LoVo (cell line): ENCODE results near the gene ARID4B.
A peak's percentile ranks its signal among the peaks of the same experiment; 100 is the strongest.
"Not testable (repeated sequence)": the region's sequence is repeated elsewhere in the genome, so short reads cannot be mapped to it uniquely, and the experiment has no call there.

Experiments
- DNase-seq: peaks from one replicate; pipeline ENCODE4 v3.0.0-alpha.2; 2016; ENCODE audit warnings: low spot score

Gene ARID4B

DNA sequence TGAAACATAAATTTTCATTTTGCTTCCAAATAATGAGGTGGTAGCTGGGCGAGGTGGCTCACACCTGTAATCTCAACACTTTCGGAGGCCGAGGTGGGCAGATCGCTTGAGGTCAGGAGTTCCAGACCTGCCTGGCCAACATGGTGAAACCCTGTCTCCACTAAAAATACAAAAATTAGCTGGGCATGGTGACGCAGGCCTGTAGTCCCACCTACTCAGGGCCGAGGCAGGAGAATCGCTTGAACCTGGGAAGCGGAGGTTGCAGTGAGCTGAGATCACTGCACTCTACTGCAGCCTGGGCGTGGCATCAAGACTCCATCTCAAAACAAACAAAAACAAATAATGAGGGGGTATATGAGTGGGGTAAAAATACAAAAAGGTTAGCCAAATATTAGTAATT, 168.0 kb downstream of the ARID4B start:
- not testable (repeated sequence) for DNase-seq

DNA sequence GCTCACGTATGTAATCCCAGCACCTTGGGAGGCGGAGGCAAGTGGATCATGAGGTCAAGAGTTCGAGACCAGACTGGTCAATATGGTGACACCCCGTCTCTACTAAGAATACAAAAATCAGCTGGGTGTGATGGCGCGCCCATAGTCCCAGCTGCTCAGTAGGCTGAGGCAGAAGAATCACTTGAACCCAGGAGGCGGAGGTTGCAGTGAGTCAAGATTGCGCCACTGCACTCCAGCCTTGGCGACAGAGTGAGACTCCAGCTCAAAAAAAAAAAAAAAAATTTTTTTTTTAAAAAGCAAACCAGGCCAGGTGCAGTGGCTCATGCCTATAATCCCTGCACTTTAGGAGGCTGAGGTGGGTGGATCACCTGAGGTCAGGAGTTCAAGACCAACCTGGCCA, 168.7 kb downstream of the ARID4B start:
- DNase-seq, result not testable (repeated sequence)

GRCh38 chr1:235158680-235159079, 169.3 kb downstream of the ARID4B start:
- no peak for DNase-seq

GRCh38 chr1:235157150-235157549, 170.8 kb downstream of the ARID4B start:
- no peak for DNase-seq

- DNase-seq, result no peak
Measured at GRCh38 chr1:235156740-235157139, 171.2 kb downstream of the ARID4B start.

GRCh38 chr1:235156265-235156664, 171.7 kb downstream of the ARID4B start:
- no peak for DNase-seq

DNA sequence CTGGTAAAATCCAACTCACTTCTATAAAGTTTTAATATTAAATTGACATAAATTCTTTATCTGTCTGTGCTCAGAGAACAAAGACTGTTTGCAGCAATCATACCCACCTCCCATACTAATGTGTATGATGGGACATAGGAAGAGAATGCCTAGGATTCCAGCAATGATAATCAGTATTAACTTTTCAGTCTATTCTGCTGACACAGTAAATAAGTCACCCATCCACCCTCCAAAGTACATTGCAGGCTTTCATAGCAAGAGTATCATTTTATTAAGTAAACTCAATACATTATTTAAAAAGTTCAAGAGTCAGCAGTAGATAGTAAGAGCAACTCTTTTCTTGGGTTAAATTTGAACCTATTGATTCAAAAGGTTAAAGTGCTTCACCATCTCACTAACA, 175.7 kb downstream of the ARID4B start:
- DNase-seq, result no peak

DNA sequence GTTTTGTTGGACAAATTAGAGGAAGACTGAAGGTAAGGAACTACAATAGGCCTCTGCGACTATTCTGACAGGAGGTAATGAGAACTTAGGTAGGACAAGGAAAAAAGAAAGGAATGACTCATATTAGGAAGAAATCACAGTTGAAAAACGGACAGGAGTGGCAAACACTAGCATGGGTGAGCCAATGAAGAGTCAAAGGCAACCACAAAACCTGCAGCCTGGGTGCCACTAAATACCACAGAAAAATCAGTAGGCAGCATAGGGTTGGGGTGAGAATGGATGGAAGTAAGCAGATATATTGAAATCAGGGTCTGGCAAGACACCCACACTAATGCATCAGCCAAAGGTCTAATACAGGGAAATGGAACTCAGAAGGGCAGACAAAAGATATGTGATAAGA, 176.9 kb downstream of the ARID4B start:
- DNase-seq, result no peak

- DNase-seq, result no peak
Measured at GRCh38 chr1:235149824-235150223, 178.2 kb downstream of the ARID4B start.

DNA sequence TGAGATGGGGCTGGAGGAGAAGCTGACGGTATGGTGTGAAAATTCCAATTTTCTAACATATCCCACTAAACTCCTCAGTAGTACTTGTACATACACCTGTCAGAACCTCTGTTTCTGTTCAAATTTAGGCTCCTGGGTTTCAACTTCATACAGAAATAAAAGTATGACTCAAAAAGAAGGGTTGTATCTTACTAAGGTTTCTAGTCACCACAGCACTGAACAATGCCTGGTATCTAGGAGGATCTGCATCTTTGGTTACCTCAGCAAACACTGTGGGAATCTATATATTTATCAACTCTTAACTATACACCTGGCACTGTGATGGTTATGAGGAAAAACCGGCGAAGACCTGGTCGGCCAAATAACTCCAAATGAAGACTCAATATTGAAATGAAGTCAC, 180.7 kb downstream of the ARID4B start:
- no peak for DNase-seq

- DNase-seq, result no peak
Measured at GRCh38 chr1:235145639-235146038, 182.3 kb downstream of the ARID4B start.

GRCh38 chr1:235142991-235143390, 185.0 kb downstream of the ARID4B start:
- no peak for DNase-seq

DNA sequence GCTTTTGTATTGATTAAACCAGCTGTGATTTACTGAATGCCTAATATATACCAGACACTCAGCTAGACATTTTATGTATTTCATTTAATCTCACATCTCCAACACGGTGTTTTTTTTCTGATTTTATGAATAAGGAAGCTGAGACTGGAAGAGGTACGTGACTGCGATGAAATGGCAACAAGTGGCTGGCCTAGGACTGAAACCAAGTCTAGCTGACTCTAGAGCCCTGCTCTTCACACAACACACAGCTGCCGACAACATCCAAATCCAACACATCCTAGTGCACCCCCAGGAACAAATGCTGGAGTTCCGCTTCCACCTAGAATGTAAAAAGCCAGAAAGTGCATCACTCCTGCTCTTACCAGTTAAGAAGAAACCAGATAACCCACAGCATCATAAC, 188.7 kb downstream of the ARID4B start:
- DNase-seq, result no peak

GRCh38 chr1:235138821-235139220, 189.2 kb downstream of the ARID4B start:
- DNase-seq, result no peak

- DNase-seq, result no peak
Measured at GRCh38 chr1:235136111-235136510, 191.9 kb downstream of the ARID4B start.

GRCh38 chr1:235134171-235134570, 193.8 kb downstream of the ARID4B start:
- DNase-seq, result no peak

DNA sequence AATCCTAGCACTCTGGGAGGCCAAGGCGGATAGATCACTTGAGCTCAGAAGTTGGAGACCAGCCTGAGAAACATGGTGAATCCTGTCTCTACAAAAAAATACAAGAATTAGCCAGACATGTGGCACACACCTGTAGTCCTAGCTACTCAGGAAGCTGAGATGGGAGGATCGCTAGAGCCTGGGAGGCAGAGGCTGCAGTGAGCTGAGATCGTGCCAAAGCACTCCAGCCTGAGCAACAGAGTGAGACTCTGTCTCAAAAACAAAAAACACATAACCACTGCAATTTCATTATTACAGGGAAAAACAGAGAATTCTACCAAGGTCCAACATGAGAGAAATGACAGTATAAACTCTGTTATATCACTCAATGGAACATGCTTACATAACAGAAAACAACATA, 194.9 kb downstream of the ARID4B start:
- DNase-seq, result no peak

GRCh38 chr1:235131961-235132360, 196.0 kb downstream of the ARID4B start:
- no peak for DNase-seq

- DNase-seq, result no peak
Measured at GRCh38 chr1:235130766-235131270, 197.2 kb downstream of the ARID4B start.

DNA sequence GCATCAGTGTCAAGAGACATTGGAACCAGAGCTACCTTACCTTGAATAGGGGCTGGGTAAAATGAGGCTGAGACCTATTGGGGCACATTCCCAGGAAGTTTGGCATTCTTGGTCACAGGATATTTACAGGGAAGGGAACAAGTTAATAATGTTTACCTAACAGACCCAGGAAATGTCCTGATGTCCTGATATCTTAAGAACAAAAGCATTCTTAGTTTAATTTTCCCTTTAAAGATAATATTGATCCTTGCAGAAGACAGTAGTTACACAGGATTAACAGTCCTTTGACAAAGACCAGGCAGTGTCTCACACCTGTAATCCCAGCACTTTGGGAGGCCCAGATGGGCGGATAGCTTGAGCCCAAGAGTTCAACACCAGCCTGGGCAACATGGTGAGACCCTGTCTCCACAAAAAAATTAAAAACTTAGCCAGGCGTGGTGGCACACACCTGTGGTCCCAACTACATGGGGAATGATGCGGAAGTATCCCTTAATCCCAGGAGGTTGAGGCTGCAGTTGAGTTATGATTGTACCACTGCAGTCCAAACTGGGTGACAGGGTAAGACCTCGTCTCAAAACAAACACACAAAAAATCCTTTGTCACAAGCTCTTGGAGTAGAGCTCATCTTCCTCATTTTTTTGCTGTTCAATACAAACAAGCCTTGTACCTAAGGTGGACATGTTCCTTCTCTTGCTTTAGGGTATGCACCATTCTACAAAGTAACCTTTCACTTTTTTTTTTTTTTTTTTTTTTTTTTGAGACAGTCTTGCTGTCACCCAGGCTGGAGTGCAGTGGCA, 198.0 kb downstream of the ARID4B start:
- no peak for DNase-seq

GRCh38 chr1:235128456-235129328, 199.3 kb downstream of the ARID4B start, which contains the start of gene TOMM20:
TSS of gene TOMM20 (minus strand) at chr1:235128837. CDS start at chr1:235128715, 122 bp downstream.
- peak; percentile 97 for DNase-seq

DNA sequence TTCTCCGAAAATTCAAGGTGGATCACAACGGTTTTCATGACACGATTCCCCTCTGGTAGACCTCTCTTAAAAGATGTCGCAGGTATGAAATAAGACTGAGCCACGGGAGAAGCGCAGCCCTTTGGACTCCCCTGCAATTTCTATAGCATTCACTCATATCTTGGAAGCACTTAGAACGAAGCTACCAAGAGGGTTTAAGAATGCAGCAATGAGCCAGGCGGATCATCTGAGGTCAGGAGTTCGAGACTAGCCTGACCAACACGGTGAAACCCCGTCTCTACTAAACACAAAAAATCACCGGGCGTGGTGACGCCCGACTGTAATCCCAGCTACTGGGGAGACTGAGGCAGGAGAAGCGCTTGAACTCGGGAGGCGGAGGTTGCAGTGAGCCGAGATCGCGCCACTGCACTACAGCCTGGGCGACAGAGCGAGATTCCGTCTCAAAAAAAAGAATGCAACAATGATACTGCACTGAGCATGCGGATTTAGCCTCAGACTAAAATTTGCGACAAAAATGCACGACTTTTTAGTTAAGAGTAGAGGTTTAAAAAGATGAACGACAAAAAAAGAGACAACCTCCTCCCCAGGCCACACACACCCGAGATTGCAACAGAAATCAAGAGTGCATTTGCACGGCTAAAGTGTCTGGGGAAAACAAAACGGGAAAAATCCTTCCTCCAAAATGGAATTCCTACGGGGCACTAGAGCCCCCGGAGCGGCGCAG, 200.1 kb downstream of the ARID4B start:
- no peak for DNase-seq
